Activated CD8-positive, alpha-beta memory T cell treated with anti-CD3 and anti-CD28 coated beads for 36 hours (primary cell): ENCODE data around the gene CX3CL1. TPM values are rescaled to one million over a fixed set of nuclear protein-coding genes. Genes with fewer than 3 reads are reported as not detected.

Experiments used
- CTCF ChIA-PET: fragments of 350-600 bp; sonication (Branson Sonifier 250); formaldehyde crosslinking; loops from one replicate; lab custom pipeline; 2021; ENCODE audit warnings: antibody characterized with exemption; lab: Charles Lee
- POLR2A ChIA-PET: fragments of 350-600 bp; sonication (Branson Sonifier 250); formaldehyde crosslinking; loops from one replicate; lab custom pipeline; 2021; ENCODE audit warnings: antibody characterized with exemption; lab: Charles Lee
- total RNA-seq, 2 experiments: library from RNA; stranded (reverse); gene quantifications; one replicate each; pipeline ENCODE4 v1.2.3, GENCODE V29; 2021

Gene CX3CL1
- total RNA-seq, 2 experiments from 2014 or later, result 0.04 TPM; not detected in 1

- ChIA-PET POLR2A (interaction anchor here (0.6 kb wide), 1 partner anchor 30 kb away, joined by 4 read pairs; no protein-coding TSS in a partner anchor), CTCF (interaction anchor here (0.7 to 6.1 kb wide), 3 partner anchors 104 to 122 kb away, joined by 3 to 119 read pairs (median 3); no protein-coding TSS in a partner anchor)
These were observed 50.0 kb downstream of the CX3CL1 start for GRCh38 chr16:57422026-57422944.

GRCh38 chr16:57423152-57423551 is 50.9 kb downstream of the CX3CL1 start:
- POLR2A ChIA-PET, result no interaction called here
- CTCF ChIA-PET, result no interaction called here

- POLR2A ChIA-PET, result no interaction called here
- CTCF ChIA-PET, result interaction anchor here (1.2 to 1.3 kb wide), 2 partner anchors 8 to 25 kb away, joined by 3 read pairs; no protein-coding TSS in a partner anchor
These were observed 52.3 kb downstream of the CX3CL1 start for GRCh38 chr16:57424583-57424982.

GRCh38 chr16:57426356-57426755 is 54.1 kb downstream of the CX3CL1 start:
- ChIA-PET CTCF (interaction anchor here (1.7 kb wide), 1 partner anchor 10 kb away, joined by 6 read pairs; no protein-coding TSS in a partner anchor), POLR2A (interaction anchor here (0.7 kb wide), 1 partner anchor 9 kb away, joined by 3 read pairs; no protein-coding TSS in a partner anchor)

- POLR2A ChIA-PET, result no interaction called here
- CTCF ChIA-PET, result no interaction called here
These were observed 55.0 kb downstream of the CX3CL1 start for GRCh38 chr16:57427307-57427706.

GRCh38 chr16:57427824-57428223 is 55.5 kb downstream of the CX3CL1 start:
- ChIA-PET POLR2A (no interaction called here), CTCF (no interaction called here)

- CTCF ChIA-PET, result interaction anchor here (1.1 kb wide), 1 partner anchor 14 kb away, joined by 4 read pairs; no protein-coding TSS in a partner anchor
- POLR2A ChIA-PET, result no interaction called here
These were observed 58.7 kb downstream of the CX3CL1 start for GRCh38 chr16:57430955-57431354.

GRCh38 chr16:57432505-57432904 is 60.2 kb downstream of the CX3CL1 start:
- ChIA-PET CTCF (interaction anchor here (1.1 kb wide), 1 partner anchor 111 kb away, joined by 3 read pairs; no protein-coding TSS in a partner anchor), POLR2A (no interaction called here)

GRCh38 chr16:57432989-57433388 is 60.7 kb downstream of the CX3CL1 start:
- POLR2A ChIA-PET, result no interaction called here
- CTCF ChIA-PET, result interaction anchor here (1.1 kb wide), 1 partner anchor 30 kb away, joined by 3 read pairs; the partner anchor contains the start of gene POLR2C

- POLR2A ChIA-PET, result no interaction called here
- CTCF ChIA-PET, result interaction anchor here (1.1 kb wide), 1 partner anchor 29 kb away, joined by 3 read pairs; the partner anchor contains the start of gene POLR2C
These were observed 61.7 kb downstream of the CX3CL1 start for GRCh38 chr16:57434003-57434402.

Other genes with a start within 250 kb of the CX3CL1 start
- gene PSME3IP1, start 186.5 kb upstream of the CX3CL1 start, total RNA-seq, result 100 to 1,000 TPM; 104 to 108 TPM
- 10 to 100 TPM; 33.3 to 34.7 TPM for gene RSPRY1, start 186.2 kb upstream of the CX3CL1 start, total RNA-seq
- 10 to 100 TPM; 23.9 to 24.1 TPM for gene ARL2BP, start 127.2 kb upstream of the CX3CL1 start, total RNA-seq
- under 1 TPM; 0.17 to 0.38 TPM for gene PLLP, start 87.8 kb upstream of the CX3CL1 start, total RNA-seq
- gene CCL22, start 13.7 kb upstream of the CX3CL1 start, total RNA-seq, result 10 to 100 TPM; 45.5 to 46.8 TPM
- 1 to 10 TPM; 5.3 to 6.2 TPM for gene CCL17, start 32.3 kb downstream of the CX3CL1 start, total RNA-seq
- 10 to 100 TPM; 71.6 to 74.0 TPM for gene CIAPIN1, start 74.9 kb downstream of the CX3CL1 start, total RNA-seq
- 10 to 100 TPM; 47.4 to 56.3 TPM for gene COQ9, start 75.0 kb downstream of the CX3CL1 start, total RNA-seq
- gene POLR2C, start 90.2 kb downstream of the CX3CL1 start, total RNA-seq, result 10 to 100 TPM; 81.8 to 85.5 TPM
- 1 to 10 TPM; 4.9 to 5.8 TPM for gene DOK4, start 114.0 kb downstream of the CX3CL1 start, total RNA-seq
- 10 to 100 TPM; 17.2 to 18.5 TPM for gene CCDC102A, start 164.1 kb downstream of the CX3CL1 start, total RNA-seq
- 10 to 100 TPM; 29.1 to 30.6 TPM for gene ADGRG5, start 170.2 kb downstream of the CX3CL1 start, total RNA-seq